Stimulated activated CD8-positive, alpha-beta memory T cell treated with anti-CD3 and anti-CD28 coated beads, Interleukin-4, amount 100 ng/mL, for 4 hours (primary cell): ENCODE data around the gene EOMES.

Experiments
- DNase-seq, 2 donors: peaks; one replicate each; pipeline ENCODE4 v3.0.0-alpha.2; 2020; ENCODE audit warnings: low read depth in 2 of 2, low spot score in 1 of 2

EOMES gene

DNA sequence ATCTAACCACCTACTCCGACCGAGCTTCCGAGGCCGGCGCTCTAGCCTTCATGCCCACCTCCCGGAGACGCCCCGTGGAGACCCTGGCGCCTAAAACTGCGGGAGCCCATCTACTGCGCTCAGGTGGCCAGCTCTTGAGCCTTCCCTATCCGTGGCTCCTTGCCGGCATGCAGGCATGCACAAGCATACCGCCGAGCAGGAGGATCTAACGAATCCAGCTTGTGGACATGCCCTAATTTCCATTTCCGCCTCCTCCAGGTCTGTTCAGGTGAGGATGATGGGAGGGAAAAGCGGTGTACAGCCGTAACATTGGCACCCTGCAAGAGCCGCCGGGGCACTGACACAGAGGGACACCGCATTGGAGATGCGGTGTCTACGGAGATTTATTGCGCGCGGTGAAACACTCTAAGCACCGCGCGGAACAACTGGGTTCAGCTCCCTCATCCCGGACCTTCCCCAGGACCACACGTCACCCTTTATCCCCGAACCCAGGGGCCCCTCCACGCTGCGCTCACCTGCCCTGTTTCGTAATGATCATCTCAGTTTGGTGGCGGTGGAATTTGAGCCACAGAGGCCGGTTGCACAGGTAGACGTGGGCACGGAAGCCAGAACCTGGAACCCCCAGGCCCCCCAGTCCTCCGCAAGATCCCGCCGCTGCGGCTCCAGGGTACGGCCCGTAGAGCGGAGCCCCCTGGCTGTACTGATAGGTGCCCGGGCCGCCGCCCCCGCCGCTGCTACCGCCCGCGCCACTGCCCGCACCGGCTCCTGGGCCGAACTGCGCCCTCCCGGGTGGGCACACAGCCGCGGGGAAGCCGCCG, 1.0 kb downstream of the EOMES start:
- no peak for DNase-seq

- DNase-seq: no peak
Observed at GRCh38 chr3:27719314-27720003, 2.7 kb downstream of the EOMES start.

DNA sequence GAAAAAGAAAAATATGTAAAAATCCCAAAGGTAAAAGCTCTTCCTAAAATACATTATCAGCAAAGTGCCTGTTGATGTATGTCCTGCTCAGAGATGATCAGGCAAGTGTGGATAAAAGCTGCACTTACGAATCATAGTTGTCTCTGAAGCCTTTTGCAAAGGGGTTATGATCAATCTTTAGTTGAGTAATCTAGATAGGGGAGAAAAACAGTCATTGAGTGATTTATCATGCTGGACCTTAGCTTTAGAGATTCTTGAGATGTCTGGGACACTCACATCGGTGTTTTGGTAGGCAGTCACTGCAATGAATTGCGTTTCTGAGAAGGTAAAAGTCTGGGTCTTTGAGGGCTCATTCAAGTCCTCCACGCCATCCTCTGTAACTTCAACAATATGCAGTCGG, 3.7 kb downstream of the EOMES start:
- no peak for DNase-seq

DNA sequence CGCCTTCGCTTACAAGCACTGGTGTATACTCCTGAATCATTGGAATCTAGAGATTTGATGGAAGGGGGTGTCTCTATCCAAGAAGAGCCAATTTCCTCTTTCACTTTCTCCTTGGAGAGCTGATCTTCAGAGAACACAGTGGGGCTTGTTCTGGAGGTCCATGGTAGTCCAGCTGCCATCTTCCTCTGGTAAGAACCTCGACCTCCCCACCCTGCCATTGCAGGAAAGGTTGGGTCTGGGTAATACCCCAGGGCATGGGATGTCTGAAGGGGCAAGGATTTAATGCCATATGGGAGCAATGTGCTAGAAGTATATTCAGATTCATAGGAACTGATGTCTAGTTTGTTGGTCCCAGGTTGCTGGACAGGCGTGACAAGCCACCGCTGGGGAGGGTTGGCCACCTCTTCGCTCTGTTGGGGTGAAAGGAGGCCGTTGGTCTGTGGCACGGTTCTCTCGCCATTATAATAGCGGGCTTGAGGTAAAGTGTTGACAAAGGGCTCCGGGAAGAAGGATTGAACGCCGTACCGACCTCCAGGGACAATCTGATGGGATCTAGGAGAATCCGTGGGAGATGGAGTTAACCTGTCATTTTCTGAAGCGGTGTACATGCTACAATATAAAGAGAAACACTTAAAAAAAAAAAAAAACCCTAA, 4.8 kb downstream of the EOMES start:
- no peak for DNase-seq

DNA sequence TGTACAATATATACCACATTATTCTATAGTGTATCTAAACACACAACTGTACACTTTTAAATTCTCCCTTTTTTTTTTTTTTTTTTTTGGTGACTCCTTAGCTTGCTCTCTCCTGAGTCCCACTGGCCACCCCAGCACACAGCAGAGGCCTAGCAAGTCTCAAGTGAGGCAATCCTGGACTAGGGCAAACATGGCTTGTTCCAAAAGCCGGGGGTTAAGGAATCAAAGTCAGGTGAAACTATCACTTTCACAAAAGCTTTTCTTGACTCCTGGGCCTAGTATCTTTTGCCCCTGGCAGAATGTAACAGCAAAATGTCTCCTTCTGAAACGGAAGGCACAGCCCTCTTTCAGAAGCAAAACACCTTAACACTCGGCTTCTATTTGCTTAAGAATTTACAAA, 5.8 kb downstream of the EOMES start:
- DNase-seq: no peak

- no peak for DNase-seq
Observed at GRCh38 chr3:27715863-27716262, 6.3 kb downstream of the EOMES start.

DNA sequence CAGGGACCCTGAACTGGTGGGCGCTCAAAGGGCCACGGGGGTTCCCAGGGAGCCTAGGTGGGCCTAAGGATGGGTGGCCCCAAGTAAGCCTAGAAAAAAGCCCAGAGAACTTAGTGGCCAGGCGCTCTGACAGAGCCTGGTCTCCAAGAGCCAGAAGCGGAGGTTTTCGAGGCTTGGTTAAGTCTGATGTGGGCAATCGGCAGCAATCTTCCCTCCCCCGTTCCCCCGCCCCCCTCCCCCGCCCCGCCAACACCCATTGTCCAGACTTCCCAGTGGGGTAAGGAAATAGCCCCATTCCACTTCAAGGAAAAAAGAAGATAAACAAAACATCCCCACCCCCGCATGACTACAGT, 6.7 kb downstream of the EOMES start:
- DNase-seq: no peak

GRCh38 chr3:27714692-27715453, 7.2 kb downstream of the EOMES start:
- no peak for DNase-seq

GRCh38 chr3:27714146-27714526, 8.0 kb downstream of the EOMES start:
- DNase-seq: no peak

DNA sequence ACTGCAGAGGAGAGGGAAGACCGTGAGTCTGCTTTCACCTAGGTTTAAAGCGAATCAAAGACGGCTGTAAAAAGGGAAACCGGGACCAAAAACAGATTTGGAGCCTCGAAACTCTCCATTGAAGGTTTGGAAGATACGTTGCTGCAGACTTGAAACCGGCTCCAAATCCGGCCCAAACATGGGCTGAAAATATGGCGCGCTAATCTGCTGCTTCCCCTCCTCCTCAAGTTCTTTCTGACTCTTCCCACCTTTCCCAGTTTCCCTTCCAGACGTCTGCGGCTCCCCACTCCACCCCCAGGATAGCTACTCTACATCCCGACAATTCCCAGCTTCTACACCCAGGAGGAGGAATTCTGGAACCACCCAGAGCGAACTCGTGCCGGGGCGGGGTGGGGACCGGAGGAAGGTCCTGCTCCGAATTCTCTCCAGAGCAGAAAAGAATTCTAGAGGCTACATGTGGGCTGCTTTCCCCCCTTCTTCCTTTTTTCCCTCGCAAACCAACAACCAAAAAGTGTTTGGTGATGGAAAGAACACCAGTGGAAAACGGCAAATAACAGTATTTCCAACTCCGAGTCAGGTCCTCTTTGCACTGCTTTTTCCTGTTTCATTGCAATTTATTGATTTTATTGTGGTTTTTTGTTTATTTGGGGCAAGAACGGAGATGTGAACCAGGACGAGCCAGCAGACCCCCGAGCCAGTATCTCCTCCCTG, 8.5 kb downstream of the EOMES start:
- DNase-seq: no peak

DNA sequence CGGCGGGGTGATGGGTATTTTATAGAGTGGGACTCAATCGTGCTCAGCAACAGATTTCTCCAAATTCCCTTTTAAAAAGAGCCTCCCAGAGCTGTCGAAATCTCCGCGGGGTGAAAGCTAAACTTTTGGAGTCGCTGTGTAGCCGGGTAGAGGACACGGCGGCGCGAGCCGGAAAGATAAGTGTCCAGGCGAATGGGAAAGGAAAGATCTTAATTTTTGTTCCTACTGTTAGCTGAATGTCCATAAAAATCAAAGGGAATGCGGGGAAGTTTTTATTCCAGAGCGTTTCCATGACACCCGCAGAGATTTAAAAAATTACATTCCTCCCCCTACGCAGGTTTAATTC, 9.1 kb downstream of the EOMES start:
- no peak for DNase-seq

DNA sequence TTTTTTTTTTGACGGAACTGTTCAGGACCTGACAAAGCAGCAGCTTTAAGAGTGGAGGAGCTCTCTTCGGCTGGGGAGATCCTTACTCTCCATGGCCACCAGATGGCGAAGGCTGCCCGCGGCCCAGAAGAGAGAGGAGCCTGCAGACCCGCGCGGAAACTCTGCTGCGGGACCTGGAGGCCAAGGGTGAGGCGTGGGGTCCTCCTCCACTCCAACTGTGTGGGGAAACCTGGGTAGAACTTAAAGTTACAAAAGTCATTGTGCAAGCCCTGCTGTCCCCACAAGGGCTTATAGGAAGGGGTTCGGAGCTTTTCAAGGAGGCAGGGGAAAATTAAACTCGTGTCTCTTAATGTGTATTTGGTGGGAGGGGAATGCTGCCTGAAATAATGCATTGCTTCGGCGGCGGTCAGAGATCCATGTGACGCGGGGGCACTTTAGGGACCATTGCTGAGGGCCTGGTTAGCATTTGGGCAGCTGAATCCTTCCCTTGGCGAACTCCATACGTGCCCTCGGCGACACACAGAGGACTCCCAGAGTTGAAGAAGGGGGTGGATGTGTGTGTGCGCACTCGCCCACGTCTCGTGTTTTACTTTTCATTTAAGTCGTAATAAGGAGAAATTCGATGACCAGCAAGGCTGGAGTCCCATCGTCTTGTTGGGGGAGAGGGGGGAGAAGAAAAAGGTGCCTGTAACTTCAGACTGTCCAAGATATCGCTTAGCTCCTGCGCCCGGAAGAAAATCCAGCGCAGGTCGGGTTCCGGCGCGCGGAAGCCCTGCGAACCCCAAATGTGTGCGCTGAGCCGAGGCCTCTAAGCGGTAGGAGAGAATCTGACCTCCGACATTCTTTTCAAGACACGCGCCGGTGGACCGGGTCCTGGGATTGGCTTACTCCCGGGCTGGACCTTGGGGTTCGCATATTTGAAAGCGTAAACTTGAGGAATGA, 9.7 kb downstream of the EOMES start:
- peak; percentile 54 to 64 for DNase-seq

GRCh38 chr3:27708250-27708649, 13.9 kb downstream of the EOMES start:
- no peak for DNase-seq

DNA sequence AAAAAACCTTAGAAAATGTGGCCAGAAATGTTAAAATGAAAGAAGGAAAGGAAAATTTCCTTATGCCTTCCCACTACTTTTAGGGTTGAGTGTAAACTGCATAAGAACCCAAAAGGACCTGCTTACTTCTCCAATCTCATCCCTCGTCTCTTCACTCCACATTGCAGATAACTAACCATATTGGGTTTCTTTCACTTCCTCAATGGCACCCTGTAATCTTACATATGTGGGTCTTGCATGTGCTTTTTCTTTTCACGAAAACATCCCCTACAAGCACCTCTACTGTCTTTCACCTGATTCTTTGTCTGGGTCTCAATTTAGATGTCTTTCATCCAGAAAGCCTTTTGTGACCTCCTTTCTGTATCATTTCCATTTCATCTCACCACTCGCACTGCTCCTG, 23.1 kb downstream of the EOMES start:
- no peak for DNase-seq

- DNase-seq: no peak
Observed at GRCh38 chr3:27696906-27697305, 25.2 kb downstream of the EOMES start.

GRCh38 chr3:27695636-27696035, 26.5 kb downstream of the EOMES start:
- no peak for DNase-seq

DNA sequence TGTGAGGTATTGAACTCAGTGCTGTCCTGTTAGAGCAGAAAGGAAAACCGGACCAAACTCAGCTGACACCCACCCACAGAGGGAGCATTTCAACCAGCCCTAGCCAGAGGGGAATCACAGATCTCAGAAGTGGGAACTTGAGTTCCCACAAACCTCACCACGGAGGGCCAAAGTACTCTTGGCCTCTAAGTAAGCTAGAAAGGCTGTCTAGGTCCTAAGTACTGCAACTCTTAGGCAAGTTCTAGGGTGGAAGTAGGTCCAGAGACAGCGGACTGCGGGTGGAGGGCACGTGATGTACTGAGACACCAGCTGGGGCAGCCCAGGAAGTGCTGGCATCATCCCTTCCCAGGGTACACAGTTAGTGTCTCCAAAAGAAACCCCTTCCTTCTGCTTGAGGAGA, 34.1 kb downstream of the EOMES start:
- DNase-seq: no peak

GRCh38 chr3:27686642-27687041, 35.5 kb downstream of the EOMES start:
- no peak for DNase-seq

- DNase-seq: no peak
Observed at GRCh38 chr3:27685474-27685873, 36.6 kb downstream of the EOMES start.

DNA sequence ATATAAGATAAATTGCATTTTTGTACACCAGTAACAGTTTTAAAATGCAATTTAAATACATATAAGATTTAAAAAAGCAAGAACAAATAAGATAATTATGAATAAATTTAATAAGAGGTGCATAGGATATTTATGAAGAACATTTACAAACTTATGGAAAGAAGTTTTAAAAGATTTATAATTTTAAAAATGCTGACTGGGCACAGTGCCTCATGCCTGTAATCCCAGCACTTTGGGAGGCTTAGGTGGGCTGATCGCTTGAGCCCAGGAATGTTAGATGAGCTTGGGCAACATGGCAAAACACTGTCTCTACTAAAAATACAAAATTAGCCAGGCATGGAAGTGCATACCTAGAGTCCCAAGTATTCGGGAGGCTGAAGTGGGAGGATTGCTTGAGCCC, 37.8 kb downstream of the EOMES start:
- DNase-seq: no peak
